Coronary artery (tissue), 2 donors: ENCODE data around the gene ROPN1B.
"Not testable (repeated sequence)": the region's sequence is repeated elsewhere in the genome, so short reads cannot be mapped to it uniquely, and the experiment has no call there.

ENCODE experiments used
- DNase-seq: peaks from one replicate; pipeline ENCODE4 v3.0.0-alpha.2; 2017; ENCODE audit warnings: low spot score
- H3K27ac ChIP-seq, 2 donors: fragments of 200-600 bp; sonication (generic); one replicate each; pipeline ENCODE4 v1.5.1; 2016 to 2019
- H3K4me3 ChIP-seq: fragments of 200-600 bp; sonication (generic); 2 replicates; pipeline ENCODE4 v1.5.1; 2016; ENCODE audit warnings: mild to moderate bottlenecking, moderate library complexity
- CTCF ChIP-seq: fragments of 200-600 bp; sonication (generic); IDR thresholded peaks from one replicate; pipeline ENCODE4 v1.5.1; 2019; ENCODE audit warnings: antibody characterized with exemption

The ROPN1B gene

DNA sequence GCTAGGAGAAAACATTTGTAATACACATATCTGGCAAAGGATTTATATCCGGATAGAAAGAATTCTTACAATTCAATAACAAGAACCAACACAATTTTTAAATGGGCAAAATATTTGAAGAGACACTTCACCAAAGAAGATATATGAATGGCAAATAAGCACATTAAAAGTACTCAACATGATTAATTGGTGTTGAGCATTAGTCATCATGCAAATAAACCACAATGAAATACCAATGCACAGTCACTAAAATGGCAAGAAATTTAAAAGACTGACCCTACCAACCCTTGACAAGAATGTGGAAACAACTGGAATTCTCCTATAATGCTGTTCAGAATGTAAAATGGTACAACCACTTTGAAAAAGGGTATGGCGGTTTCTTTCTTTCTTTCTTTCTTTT lies 21.2 kb upstream of the ROPN1B start:
- H3K4me3 ChIP-seq, DNase-seq, H3K27ac ChIP-seq: not testable (repeated sequence)

GRCh38 chr3:125948901-125949300 lies 20.1 kb upstream of the ROPN1B start:
- H3K27ac ChIP-seq, H3K4me3 ChIP-seq, DNase-seq: not testable (repeated sequence)

DNA sequence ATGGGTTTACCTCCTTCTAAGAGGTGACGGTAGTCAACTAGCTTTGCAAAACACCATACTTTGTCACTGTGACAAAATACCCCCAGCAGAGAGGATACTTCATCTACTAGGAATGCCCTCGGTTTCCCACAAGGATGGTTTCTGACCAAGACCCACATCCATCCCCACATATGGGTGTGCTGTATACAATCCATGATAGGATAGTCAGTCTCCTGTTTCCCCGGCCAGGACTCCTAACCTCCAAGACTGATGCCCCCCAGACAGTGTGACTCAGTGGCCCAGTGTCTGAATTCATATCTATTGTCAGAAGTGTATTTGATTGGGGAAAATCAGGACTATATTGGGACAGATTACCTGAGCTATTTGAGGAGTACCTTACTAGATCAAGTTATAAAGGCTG lies 17.8 kb upstream of the ROPN1B start:
- not testable (repeated sequence) for H3K4me3 ChIP-seq, H3K27ac ChIP-seq, DNase-seq

DNA sequence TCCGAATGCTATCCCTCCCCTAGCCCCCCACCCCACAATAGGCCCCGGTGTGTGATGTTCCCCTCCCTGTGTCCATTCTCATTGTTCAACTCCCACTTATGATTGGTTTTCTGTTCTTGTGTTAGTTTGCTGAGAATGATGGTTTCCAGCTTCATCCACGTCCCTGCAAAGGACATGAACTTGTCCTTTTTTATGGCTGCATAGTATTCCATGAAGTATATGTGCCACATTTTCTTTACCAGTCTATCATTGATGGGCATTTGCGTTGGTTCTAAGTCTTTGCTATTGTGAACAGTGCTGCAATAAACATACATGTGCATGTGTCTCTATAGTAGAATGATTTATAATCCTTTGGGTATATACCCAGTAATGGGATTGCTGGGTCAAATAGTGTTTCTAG lies 12.0 kb upstream of the ROPN1B start:
- DNase-seq, H3K27ac ChIP-seq, H3K4me3 ChIP-seq: not testable (repeated sequence)

- TF ChIP-seq CTCF: no peak
- no peak overlapping the region for H3K27ac ChIP-seq
- peak overlapping the region; percentile 34 for H3K4me3 ChIP-seq
- DNase-seq: no peak
Measured at GRCh38 chr3:125957674-125958510, 11.1 kb upstream of the ROPN1B start.

- Histone ChIP-seq H3K27ac (no peak overlapping the region), H3K4me3 (peak overlapping the region; percentile 34)
- no peak for DNase-seq
- no peak for TF ChIP-seq CTCF
Measured at GRCh38 chr3:125958511-125959316, 10.3 kb upstream of the ROPN1B start.

- no peak for DNase-seq
- Histone ChIP-seq H3K27ac (no peak overlapping the region), H3K4me3 (no peak overlapping the region)
- TF ChIP-seq CTCF: no peak
Measured at GRCh38 chr3:125959317-125960065, 9.5 kb upstream of the ROPN1B start.

DNA sequence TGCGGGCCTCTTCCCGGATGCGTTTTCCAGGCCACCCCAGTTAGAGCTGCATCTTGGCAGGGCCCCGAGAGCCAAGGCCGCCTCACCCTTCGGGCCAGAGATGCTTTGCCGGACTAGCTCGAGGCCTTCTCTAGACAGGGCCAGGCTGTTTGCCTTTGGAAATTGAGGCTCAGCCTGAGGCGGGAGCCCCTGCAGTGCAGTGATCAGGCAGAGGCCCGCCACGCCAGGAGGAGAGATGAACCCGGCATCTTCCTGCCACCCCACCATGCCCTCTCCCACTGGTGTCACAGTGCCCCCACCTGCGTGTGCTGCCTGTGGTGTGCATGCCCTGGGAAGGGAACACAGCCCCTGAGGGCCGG lies 8.9 kb upstream of the ROPN1B start:
- Histone ChIP-seq H3K4me3 (no peak overlapping the region), H3K27ac (no peak overlapping the region)
- TF ChIP-seq CTCF: no peak
- no peak for DNase-seq
